Head of caudate nucleus (tissue), 42 donors: ENCODE measurements around the gene EDNRA.

ENCODE experiments used
- DNase-seq, 42 donors: peaks; one replicate each; pipeline versions ENCODE4 v3.0.0 to v3.0.0-alpha.2; 2020 to 2021; ENCODE audit warnings: mixed read lengths in 7 of 42
- intact Hi-C: fragments of 100-400 bp; cut with DNase I; formaldehyde crosslinking; loops from one replicate; pipeline ENCODE4 v1.15.0; 2022

EDNRA gene

DNA sequence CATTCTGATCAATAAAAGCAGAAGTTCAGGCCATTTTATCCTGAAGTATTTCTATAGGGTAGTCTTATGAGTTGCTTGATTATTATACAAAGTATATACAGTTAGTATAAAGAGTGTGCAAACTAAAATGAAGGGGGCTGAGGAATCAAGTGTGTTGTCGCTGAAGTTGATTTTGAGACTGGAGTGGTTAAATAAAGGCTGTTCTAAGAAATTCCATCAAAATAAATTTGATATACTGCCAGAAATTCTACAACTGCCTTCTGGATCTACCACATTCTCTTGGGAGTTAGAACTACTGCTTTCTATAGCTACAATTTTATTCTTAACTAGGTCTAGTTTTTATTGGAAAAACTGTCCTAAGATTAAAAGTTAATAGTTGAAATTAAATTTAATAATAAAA is 12.4 kb downstream of the EDNRA start:
- intact Hi-C loops, result no loop called here
- no peak for DNase-seq

- intact Hi-C loops, result no loop called here
- DNase-seq, result no peak
These were observed 13.4 kb downstream of the EDNRA start for GRCh38 chr4:147494301-147494700.

DNA sequence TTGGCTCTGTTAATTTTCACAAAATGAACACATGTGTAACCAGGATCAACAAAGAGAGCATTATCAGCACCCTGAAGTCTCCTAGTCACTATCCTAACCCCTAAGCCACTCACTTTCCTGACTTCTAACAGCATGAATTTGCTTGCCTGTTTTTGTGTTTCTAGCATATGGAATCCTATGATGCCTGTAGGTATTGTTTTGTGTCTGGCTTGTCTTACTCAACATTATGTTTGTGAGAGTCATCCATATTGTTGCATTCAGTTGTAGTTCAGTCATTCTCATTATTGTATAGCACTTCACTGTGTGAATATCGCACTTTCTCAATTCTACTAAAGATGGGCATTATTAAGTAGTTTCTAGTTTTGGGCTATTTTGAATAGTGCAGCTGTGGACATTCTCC is 15.6 kb downstream of the EDNRA start:
- intact Hi-C loops, result no loop called here
- no peak for DNase-seq

DNA sequence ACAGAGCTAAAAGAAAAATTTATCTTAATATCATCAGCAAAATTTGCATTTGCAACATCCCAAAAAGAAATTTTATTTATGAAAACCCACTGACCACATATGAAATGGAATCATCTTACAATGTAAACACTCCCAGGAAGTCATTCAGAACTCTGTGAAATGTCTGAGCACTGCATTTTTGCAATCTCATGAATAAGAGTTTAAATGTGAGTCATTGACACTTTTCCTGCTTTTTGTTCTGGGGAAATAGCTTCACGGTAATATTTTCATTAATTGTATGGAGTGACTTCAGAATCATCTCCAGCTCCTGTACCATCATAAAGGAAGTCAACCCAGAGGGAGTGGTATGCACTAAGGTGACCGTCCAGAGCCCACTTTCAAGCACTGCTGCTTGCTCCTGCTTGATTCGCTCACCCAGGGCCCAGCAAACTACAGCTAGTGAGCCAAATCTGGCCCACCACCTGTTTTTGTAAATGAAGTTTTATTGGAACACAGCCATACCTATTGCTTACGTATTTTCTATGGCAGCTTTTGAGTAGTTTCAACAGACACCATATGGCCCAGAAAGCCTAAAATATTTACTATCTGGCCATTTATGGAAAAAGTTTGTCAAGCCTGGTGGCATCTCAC is 17.2 kb downstream of the EDNRA start:
- no peak for DNase-seq
- intact Hi-C loops, result no loop called here

DNA sequence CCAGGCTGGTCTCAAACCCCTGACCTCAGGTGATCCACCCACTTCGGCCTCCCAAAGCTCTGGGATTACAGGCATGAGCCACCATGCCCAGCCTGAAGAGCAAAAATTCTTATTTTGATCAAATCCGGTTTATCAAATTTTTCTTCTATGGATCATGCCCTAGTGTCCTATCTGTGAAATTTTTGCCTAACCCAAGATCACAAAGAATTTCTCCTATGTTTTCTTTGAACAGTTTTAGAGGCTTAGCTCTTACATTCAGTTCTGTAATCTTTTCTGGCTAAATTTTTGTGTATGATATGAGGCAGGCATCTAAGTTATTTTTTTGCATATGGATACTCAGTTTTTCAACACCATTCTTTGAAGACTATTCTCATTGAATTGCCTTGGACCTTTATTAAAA is 27.4 kb downstream of the EDNRA start:
- intact Hi-C loops, result no loop called here
- DNase-seq, result no peak

- intact Hi-C loops, result no loop called here
- no peak for DNase-seq
These were observed 28.5 kb downstream of the EDNRA start for GRCh38 chr4:147509386-147509785.

DNA sequence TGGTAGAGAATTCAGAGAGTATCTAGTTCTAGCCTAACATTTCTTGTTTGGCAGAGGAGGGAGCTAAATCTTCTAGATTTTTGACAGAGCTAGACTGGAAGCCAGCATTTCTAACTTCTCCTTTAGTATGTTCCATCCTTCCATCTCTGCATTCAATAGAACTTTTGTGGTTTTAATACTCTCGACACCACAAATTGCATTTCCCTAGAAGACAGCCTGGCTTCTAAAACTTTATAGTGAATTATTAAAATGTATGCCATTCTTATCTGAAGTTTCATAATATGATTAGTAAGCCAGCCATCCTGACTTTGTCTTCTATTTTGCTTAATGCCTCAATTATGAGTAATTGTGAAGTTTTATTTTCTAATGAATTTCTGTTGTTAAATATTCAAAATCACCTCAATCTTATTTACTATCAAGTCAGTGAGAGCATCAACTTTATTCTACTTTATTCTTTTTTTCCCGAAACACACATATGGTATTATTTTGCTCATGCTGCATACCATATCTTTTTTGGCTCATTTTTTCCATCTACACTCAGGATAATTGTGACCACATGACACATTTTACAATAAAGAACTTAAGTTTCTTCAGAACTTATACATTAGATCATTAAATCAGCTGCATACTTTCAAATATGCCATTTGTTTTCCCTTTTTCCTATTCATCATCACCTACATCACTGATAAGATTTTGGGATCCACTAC is 30.2 kb downstream of the EDNRA start:
- intact Hi-C loops, result no loop called here

GRCh38 chr4:147513091-147513490 is 32.2 kb downstream of the EDNRA start:
- no peak for DNase-seq
- intact Hi-C loops, result no loop called here

More for the DNA sequence above, 30.2 kb downstream of the EDNRA start:
- no peak for DNase-seq

GRCh38 chr4:147513952-147514351 is 33.1 kb downstream of the EDNRA start:
- intact Hi-C loops, result no loop called here
- no peak for DNase-seq

DNA sequence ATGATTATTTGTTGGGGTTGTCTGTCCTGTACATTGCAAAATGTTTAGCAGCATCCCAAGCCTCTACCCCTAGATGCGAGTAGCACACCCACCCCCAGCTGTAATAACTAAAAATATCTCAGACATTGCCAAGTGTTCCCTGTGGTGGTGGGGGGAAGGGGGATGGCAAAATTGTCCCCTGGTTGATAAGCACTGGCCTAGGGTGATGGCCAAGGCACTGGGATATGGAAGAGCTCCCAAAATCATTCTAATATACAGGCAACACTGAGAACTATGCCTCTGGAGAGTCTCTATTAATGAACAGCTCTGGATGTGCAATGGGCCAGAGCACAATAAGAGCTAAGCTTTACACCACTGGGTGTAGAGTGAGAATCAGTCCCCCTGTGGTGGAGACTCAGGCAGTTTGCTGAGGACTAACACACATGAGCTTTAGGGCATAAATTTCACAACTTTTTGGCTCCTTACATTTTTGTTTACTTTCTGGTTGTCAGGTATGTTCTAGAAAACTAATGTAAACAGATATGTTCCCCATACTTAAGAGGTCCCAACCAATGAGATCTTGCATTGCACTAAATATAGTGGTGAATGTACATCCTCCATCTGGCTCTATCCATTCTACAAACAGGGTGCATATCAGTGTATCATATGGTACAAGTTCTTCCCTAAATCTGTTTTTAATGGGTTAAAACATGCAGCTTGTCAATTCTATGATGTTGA is 34.5 kb downstream of the EDNRA start:
- intact Hi-C loops, result loop anchor here (5.0 kb wide), 1 partner anchor 72 kb away; no protein-coding TSS in a partner anchor
- no peak for DNase-seq

GRCh38 chr4:147516133-147516532 is 35.2 kb downstream of the EDNRA start:
- DNase-seq, result no peak
- intact Hi-C loops, result loop anchor here (5.0 kb wide), 1 partner anchor 71 kb away; no protein-coding TSS in a partner anchor

DNA sequence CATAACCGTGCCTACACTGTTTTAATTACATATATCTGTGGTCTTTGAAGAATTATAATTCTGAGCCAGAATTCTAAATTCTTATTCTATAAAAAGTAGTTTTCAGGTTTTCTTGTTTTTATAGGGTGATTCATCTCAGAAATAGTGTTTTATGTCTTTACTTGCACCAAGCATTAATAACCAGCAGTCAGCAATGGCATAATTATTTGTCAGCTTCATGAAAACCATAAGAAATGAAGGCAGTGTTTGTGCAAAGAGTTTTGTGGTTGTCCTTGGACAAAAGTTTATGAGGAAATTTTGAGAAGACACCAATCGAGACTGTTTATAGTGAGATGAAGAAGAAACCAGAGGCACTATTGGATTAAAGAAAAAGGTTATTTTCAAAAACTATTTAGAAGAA is 37.2 kb downstream of the EDNRA start:
- intact Hi-C loops, result loop anchor here (5.0 kb wide), 1 partner anchor 69 kb away; no protein-coding TSS in a partner anchor
- DNase-seq, result no peak

GRCh38 chr4:147518846-147519767 is 38.2 kb downstream of the EDNRA start:
- intact Hi-C loops, result loop anchor here (5.0 kb wide), 1 partner anchor 68 kb away; no protein-coding TSS in a partner anchor

DNA sequence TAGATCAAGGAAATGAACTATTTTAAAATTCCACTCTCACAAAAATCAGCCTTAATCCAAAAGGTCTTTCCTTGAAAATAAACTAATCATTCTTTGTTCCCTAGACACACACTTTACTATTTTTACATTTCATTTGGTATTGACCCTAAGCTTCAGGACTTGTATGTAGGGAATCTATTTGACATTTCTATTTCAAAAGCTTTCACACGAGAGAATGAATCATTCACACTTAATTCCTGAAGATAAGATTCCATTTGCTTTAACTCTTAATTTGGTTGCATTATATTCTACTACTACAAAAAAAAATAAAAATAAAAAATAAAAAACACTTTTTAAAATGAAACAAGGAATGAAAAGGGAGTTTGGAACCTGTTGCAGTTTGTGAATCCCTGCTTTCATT is 43.7 kb downstream of the EDNRA start:
- intact Hi-C loops, result no loop called here
- DNase-seq, result no peak

More at GRCh38 chr4:147518846-147519767, 38.2 kb downstream of the EDNRA start:
- DNase-seq, result peak; percentile 11 to 87 (median 69)

DNA sequence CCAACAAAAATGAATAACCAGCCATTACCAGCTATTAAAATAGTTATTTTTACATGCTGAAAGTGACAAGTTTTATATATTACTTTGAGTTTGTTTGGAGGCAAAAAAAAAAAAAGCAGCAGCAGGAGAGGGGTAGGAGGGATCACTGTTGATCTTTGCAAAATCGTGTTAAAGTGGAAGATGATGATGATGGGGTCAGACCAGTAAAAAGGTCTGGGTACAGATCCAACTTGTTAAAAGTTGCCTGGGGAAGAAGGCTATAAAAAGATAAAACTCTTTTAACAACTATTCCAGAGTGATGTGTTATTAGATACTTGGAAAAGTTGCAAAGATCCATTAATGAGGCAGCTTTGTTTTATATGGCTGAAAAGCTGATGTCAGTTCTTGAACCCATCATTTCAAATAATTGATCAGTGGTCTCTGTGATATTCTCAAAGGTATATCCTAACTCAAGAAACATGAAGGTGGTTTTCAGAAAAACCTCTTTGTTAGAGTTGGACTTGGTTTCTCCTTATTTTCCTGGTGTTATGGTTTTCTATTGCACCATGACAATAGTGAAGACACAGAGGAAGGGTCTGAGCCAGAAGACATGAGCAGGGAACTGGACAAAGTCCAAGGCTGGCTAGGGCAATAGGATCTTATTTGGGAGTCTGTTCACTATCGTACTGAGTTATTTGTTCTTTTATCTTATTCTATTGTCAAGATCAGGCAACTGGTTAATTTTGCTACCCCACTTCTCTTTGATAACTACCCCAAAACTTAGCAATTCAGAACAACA is 44.8 kb downstream of the EDNRA start:
- intact Hi-C loops, result no loop called here
- no peak for DNase-seq

DNA sequence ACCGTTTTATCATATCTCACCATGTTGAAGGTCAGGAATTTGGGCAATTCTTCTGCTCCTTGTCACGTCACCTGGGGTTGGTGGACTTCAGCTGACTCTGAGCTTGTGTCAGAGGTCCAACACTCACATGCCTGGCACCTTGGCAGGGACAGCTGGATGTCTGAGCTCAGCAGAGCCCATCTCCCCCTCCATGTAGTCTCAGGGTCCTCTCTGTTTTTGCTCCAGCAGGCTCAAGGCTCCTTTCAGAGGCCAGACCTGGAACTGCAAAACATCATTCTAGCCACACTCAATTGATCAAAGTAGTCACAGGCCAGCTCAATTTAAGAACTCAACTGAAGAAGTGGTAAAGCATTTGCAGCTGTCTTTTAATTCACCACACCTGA is 45.4 kb downstream of the EDNRA start:
- intact Hi-C loops, result no loop called here
- DNase-seq, result no peak

GRCh38 chr4:147528054-147528453 is 47.2 kb downstream of the EDNRA start:
- intact Hi-C loops, result no loop called here
- no peak for DNase-seq

DNA sequence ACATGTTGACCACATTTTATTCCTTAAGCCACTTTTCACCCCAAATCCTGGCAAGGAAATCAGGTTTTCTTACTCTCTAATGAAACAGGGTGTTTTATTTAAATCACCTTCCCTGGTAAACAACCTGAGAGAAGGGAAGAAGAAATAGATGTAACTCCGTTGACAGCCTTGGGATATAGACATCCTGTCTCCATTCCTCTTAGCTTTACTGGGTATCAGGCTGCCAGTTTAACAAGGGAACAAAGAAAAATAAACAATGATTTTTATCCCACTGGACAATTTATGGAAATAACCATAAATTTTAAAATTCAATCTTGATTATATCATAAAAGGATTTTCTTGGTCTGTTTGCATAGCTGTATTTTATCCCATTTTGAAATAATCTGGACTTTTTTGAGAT is 49.2 kb downstream of the EDNRA start:
- intact Hi-C loops, result no loop called here
- DNase-seq, result no peak
